Testis (tissue), 2 donors: ENCODE data around the gene DENND1A.

Source experiments
- POLR2A ChIP-seq: fragments of 450-650 bp; IDR thresholded peaks from one replicate; pipeline ENCODE4 v1.6.1; 2017; ENCODE audit warnings: antibody characterized with exemption, mild to moderate bottlenecking, moderate library complexity
- TF ChIP-seq, protein P1 (sequence below), 3 experiments: fragments of 450-650 bp in 2 of 3; fragments of 200-600 bp in 1 of 3; sonication (generic) in 1 of 3; IDR thresholded peaks; one replicate each; pipeline ENCODE4 v1.5.1; 2016 to 2019; ENCODE audit warnings: antibody characterized with exemption in 3 of 3, mild to moderate bottlenecking in 2 of 3, moderate library complexity in 1 of 3

DNA sequence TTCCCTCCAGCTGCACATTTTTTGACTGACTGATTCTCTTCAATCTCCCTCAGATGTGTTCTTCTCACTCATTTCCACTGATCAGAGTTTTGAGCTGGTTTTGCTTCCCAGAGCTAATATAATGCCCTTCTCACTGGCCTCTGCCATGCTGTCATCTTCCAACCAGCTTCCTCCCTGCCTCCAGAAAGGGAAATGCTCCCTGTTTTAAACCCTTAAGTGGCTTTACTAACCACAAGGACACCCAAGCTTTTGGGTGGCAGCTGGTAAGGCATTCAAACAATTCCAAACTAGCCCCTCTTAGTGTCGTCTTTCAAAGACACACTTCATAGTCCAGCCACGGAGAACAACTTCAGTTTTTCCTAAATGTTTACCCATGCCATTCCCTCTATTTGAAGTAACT lies 401.4 kb downstream of the DENND1A start:
- TF ChIP-seq POLR2A, result no peak
- TF ChIP-seq, protein P1, sequence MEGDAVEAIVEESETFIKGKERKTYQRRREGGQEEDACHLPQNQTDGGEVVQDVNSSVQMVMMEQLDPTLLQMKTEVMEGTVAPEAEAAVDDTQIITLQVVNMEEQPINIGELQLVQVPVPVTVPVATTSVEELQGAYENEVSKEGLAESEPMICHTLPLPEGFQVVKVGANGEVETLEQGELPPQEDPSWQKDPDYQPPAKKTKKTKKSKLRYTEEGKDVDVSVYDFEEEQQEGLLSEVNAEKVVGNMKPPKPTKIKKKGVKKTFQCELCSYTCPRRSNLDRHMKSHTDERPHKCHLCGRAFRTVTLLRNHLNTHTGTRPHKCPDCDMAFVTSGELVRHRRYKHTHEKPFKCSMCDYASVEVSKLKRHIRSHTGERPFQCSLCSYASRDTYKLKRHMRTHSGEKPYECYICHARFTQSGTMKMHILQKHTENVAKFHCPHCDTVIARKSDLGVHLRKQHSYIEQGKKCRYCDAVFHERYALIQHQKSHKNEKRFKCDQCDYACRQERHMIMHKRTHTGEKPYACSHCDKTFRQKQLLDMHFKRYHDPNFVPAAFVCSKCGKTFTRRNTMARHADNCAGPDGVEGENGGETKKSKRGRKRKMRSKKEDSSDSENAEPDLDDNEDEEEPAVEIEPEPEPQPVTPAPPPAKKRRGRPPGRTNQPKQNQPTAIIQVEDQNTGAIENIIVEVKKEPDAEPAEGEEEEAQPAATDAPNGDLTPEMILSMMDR (IDR thresholded peaks at IDR 0.05), result no peak
